Measurements from ENCODE around the gene PCDH1.

PCDH1 gene

DNA sequence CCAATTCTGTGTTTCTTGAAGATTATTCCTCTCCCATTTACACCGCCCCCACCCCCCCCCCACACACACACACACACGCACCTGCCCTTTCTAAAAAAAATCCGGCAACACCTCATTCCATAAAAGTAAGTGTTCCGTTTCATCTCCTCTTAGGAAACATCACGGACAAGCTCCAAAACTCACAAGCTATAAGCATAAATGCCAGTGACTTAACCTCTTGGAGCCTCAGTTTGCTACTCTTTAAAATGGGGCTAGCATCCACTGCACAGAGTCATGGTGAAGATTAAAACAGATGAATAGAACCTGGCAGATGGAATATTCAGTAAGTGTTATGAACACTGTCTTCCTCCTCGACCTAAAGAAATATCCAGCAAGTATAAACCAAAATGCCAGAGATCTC is 70.5 kb downstream of the PCDH1 start:
- no peak for DNase-seq (ENCODE audit: low read depth)

DNA sequence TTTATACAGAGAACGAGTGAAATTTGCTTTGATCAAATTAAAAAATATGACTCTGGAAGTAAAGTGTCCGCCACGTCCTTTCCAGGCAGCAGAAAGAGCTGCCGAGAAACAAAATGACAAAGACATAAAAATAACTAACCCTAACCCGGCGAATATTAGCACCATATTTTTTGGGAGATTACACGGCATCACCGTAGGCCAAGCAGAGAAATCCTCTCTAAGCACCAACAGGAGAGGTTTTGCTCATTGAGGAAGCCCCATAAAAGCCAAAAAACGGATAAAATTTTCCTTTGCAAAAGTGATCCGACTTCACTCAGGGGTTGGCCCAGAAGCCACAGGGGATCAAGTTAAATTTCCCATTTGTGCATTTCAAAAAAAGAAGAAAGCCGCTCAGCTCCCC is 70.9 kb downstream of the PCDH1 start:
- DNase-seq (ENCODE audit: low read depth): no peak

DNA sequence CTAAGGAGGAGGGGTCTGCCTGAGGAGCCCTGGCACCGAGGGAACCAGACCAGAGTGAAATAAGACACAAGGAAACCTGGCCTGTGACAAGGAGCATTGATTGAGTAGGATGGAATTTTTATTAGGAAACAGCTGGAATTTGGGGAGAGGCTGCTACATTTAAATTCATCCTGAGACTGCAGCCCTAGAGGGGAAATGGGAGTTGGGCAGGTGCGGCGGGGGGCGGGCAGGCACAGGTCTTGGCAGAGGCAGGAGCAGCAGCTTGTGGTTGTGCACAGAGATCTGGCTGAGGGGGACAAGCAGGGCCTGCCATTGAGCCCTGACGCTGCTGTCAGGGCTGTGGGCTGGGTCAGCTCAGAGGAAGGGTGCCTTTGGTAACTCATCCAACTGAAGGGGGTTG is 71.6 kb downstream of the PCDH1 start:
- no peak for DNase-seq (ENCODE audit: low read depth)

DNA sequence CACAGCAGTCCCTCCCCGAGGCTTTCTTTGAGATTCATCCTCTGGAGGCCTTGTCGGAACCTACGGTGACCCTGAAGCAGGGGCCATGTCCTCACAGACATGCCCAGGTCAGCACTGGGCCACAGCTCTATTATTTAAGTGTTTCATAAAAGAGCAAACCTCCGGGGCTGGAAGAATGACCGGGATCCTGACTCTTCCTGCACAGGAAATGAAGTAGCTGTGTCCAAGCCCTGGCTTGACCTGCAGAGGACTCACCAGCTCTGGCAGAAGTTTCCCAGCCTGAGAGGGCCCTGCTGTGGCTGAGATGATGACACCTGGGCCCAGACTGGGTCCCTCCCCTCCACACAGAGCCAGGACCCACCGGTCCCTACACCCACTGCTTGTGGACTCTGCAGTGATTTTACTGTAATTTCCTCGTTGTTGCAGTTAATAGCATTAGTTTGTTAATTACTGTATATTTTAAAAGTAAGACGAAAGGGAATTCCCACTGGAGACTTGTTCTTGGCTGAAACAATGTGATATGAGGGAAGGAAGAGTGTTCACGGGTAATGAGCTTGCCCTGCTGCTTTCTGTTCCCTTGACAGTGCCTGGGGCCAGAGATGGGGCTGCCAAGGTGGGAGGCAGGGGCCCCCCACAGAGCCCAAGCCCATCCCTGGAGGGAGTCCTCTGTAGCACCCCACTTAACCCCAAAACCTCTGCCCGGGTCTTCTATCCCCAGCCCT is 72.2 kb downstream of the PCDH1 start:
- no peak for DNase-seq (ENCODE audit: low read depth)

DNA sequence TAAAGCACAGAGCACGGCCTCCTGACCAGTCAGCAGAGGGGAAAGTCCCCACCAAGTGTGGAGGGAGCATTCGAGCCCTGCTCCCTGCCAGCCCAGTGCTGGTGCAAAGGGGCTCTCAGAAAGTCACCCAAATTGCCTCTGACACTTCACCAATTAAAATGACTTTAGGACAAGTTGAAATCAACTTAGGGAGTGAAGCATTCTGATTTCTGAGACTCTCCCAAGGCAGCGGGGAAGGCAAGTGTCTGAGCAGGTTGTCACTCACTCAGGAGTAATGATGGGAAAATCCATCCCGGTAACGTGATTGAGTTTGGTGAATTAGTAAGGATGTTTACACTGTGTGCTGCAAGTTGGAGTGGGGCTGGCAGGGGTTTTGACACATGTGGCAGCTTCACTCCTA is 73.7 kb downstream of the PCDH1 start:
- DNase-seq (ENCODE audit: low read depth): no peak
